ENCODE results near the gene TRIM52.
"Not testable (repeated sequence)": the region's sequence is repeated elsewhere in the genome, so short reads cannot be mapped to it uniquely, and the experiment has no call there.

DNA sequence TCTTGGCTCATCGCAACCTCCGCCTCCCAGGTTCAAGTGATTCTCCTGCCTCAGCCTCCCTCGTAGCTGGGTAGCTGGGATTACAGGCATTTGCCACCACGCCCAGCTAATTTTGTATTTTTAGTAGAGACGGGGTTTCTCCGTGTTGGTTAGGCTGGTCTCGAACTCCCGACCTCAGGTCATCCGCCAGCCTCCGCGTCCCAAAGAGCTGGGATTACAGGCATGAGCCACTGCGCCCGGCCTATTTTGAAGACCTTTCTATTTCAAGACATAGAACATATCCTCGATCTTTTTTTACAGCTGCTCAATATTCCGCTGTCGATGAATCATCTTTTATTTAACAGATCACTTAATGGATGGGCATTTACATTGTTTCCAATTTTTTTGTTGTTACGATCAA lies 50.2 kb downstream of the TRIM52 start:
- TF ChIP-seq, protein P1, sequence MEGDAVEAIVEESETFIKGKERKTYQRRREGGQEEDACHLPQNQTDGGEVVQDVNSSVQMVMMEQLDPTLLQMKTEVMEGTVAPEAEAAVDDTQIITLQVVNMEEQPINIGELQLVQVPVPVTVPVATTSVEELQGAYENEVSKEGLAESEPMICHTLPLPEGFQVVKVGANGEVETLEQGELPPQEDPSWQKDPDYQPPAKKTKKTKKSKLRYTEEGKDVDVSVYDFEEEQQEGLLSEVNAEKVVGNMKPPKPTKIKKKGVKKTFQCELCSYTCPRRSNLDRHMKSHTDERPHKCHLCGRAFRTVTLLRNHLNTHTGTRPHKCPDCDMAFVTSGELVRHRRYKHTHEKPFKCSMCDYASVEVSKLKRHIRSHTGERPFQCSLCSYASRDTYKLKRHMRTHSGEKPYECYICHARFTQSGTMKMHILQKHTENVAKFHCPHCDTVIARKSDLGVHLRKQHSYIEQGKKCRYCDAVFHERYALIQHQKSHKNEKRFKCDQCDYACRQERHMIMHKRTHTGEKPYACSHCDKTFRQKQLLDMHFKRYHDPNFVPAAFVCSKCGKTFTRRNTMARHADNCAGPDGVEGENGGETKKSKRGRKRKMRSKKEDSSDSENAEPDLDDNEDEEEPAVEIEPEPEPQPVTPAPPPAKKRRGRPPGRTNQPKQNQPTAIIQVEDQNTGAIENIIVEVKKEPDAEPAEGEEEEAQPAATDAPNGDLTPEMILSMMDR (IDR thresholded peaks at IDR 0.05): not testable (repeated sequence)
- not testable (repeated sequence) for TF ChIP-seq POLR2A (IDR thresholded peaks at IDR 0.05)

Measured in esophagus squamous epithelium (tissue), 4 donors.